ENCODE measurements around the gene FAF1.
"Not testable (repeated sequence)": the region's sequence is repeated elsewhere in the genome, so short reads cannot be mapped to it uniquely, and the experiment has no call there.

Gene FAF1

GRCh38 chr1:50735443-50735842, 224.6 kb downstream of the FAF1 start:
- H3K4me3 ChIP-seq (ENCODE audit: low read depth, low read length), result no peak overlapping the region
- peaks cover 31% of the 10 kb centered on the region for H3K36me3 ChIP-seq
- H3K27ac ChIP-seq, result no peak overlapping the region
- no peaks in the 10 kb centered on the region for H3K27me3 ChIP-seq (ENCODE audit: insufficient read depth, low read depth, severe bottlenecking)
- no peaks in the 10 kb centered on the region for H3K9me3 ChIP-seq (ENCODE audit: severe bottlenecking)
- DNase-seq, result no peak
- TF ChIP-seq, protein P1, sequence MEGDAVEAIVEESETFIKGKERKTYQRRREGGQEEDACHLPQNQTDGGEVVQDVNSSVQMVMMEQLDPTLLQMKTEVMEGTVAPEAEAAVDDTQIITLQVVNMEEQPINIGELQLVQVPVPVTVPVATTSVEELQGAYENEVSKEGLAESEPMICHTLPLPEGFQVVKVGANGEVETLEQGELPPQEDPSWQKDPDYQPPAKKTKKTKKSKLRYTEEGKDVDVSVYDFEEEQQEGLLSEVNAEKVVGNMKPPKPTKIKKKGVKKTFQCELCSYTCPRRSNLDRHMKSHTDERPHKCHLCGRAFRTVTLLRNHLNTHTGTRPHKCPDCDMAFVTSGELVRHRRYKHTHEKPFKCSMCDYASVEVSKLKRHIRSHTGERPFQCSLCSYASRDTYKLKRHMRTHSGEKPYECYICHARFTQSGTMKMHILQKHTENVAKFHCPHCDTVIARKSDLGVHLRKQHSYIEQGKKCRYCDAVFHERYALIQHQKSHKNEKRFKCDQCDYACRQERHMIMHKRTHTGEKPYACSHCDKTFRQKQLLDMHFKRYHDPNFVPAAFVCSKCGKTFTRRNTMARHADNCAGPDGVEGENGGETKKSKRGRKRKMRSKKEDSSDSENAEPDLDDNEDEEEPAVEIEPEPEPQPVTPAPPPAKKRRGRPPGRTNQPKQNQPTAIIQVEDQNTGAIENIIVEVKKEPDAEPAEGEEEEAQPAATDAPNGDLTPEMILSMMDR (IDR thresholded peaks at IDR 0.05; ENCODE audit: low read depth, low read length), result no peak

DNA sequence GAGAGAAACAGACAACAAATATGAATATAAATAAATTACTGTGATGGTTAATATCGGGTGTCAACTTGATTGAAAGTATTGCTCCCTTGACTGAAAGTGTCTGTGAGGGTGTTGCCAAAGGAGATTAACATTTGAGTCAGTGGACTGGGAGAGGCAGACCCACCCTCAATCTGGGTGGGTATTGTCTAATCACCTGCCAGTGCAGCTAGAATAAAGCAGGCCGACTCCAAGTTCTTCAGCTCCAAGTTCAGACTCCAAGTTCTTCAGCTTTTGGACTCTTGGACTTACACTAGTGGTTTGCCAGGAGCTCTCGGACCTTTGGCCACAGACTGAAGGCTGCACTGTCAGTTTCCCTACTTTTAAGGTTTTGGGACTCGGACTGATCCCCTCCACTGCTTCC, 232.5 kb downstream of the FAF1 start:
- not testable (repeated sequence) for H3K4me3 ChIP-seq (ENCODE audit: low read depth, low read length); H3K9me3 ChIP-seq (ENCODE audit: severe bottlenecking); H3K27me3 ChIP-seq (ENCODE audit: insufficient read depth, low read depth, severe bottlenecking); H3K27ac ChIP-seq; DNase-seq
- peaks cover 19% of the 10 kb centered on the region for H3K36me3 ChIP-seq

DNA sequence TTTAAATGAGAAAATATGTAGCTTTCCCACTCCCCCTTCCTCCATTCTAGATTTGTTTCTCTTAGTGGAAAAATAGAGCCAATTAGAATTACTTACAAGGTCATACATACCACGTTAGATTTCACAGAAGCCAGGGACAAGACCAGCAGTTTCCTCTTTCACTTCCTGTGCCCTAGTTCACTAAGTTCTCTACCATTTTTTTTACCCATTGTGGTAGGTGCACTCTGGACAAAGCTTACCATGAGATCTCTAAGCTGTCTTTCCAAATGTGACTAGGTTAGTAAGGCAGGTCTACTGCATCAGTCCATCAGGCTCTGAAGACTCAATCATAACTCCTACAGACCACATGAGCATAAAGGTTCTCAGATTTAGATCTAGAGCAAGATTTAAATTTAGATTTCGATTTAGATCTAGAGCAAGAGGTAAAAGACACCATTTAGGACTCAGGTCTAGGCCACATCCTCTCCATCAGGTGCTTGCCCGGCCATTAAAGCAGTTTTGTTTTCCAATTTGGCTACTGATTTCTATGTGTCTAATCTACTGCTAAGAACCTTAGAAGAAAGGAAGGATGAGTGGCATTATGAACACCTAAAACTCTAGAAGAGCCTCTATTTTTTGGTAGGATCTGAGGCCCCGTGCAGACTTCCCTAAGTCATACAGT, 235.3 kb downstream of the FAF1 start:
- no peak for DNase-seq
- Histone ChIP-seq H3K4me3 (ENCODE audit: low read depth, low read length) (no peak overlapping the region), H3K27ac (no peak overlapping the region), H3K27me3 (ENCODE audit: insufficient read depth, low read depth, severe bottlenecking) (no peaks in the 10 kb centered on the region), H3K9me3 (ENCODE audit: severe bottlenecking) (no peaks in the 10 kb centered on the region), H3K36me3 (peaks cover 19% of the 10 kb centered on the region)
- TF ChIP-seq, protein P1 (IDR thresholded peaks at IDR 0.05; ENCODE audit: low read depth, low read length), result no peak

GRCh38 chr1:50720457-50721053, 239.5 kb downstream of the FAF1 start:
- TF ChIP-seq, protein P1 (IDR thresholded peaks at IDR 0.05; ENCODE audit: low read depth, low read length), result no peak
- Histone ChIP-seq H3K27me3 (ENCODE audit: insufficient read depth, low read depth, severe bottlenecking) (no peaks in the 10 kb centered on the region), H3K9me3 (ENCODE audit: severe bottlenecking) (no peaks in the 10 kb centered on the region), H3K27ac (no peak overlapping the region), H3K36me3 (peaks cover 19% of the 10 kb centered on the region), H3K4me3 (ENCODE audit: low read depth, low read length) (no peak overlapping the region)
- DNase-seq, result no peak

- Histone ChIP-seq H3K27me3 (ENCODE audit: insufficient read depth, low read depth, severe bottlenecking) (no peaks in the 10 kb centered on the region), H3K4me3 (ENCODE audit: low read depth, low read length) (no peak overlapping the region), H3K36me3 (peaks cover 9% of the 10 kb centered on the region; the same call in 1 of the 2 replicates), H3K27ac (no peak overlapping the region), H3K9me3 (ENCODE audit: severe bottlenecking) (no peaks in the 10 kb centered on the region)
- TF ChIP-seq, protein P1 (IDR thresholded peaks at IDR 0.05; ENCODE audit: low read depth, low read length), result no peak
- DNase-seq, result no peak
Measured at GRCh38 chr1:50719126-50719525, 240.9 kb downstream of the FAF1 start.

GRCh38 chr1:50717327-50717726, 242.7 kb downstream of the FAF1 start:
- H3K4me3 ChIP-seq (ENCODE audit: low read depth, low read length), result no peak overlapping the region
- no peak for DNase-seq
- TF ChIP-seq, protein P1 (IDR thresholded peaks at IDR 0.05; ENCODE audit: low read depth, low read length), result no peak
- no peaks in the 10 kb centered on the region for H3K27me3 ChIP-seq (ENCODE audit: insufficient read depth, low read depth, severe bottlenecking)
- no peak overlapping the region for H3K27ac ChIP-seq
- H3K36me3 ChIP-seq, result peaks cover 6% of the 10 kb centered on the region; the same call in 1 of the 2 replicates
- no peaks in the 10 kb centered on the region for H3K9me3 ChIP-seq (ENCODE audit: severe bottlenecking)

DNA sequence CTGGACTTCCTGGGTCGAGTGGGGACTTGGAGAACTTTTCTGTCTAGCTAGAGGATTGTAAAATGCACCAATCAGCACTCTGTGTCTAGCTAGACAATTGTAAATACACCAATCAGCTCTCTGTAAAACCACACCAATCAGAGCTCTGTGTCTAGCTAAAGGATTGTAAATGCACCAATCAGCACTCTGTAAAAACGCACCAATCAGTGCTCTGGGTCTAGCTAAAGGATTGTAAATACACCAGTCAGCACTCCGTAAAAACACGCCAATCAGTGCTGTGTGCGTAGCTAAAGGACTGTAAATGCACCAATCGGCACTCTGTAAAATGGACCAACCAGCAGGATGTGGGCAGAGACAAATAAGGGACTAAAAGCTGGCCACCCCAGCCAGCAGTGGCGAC, 243.6 kb downstream of the FAF1 start:
- not testable (repeated sequence) for H3K9me3 ChIP-seq (ENCODE audit: severe bottlenecking); DNase-seq; H3K36me3 ChIP-seq; H3K27me3 ChIP-seq (ENCODE audit: insufficient read depth, low read depth, severe bottlenecking); H3K4me3 ChIP-seq (ENCODE audit: low read depth, low read length); H3K27ac ChIP-seq
